K562 (cell line): ENCODE data around the gene MMAB. TPM values are rescaled to one million over a fixed set of nuclear protein-coding genes. Genes with fewer than 3 reads are reported as not detected.

Source experiments
- ATAC-seq: fragments of 200-7000 bp; cut with Tn5 transposase; 3 replicates; pipeline ENCODE4 v1.9.1; 2020; ENCODE audit warnings: moderate library complexity
- BruUV-seq: library from RNA; stranded (reverse); fragments of 400-500 nt; replicated peaks from 2 replicates; lab custom pipeline; 2021; lab: Mats Ljungman, UMichigan
- CTCF ChIA-PET: fragments of 300-600 bp; formaldehyde crosslinking; extraction: SDS; loops from one replicate; lab custom pipeline; 2021; ENCODE audit warnings: low intra/inter-chr PET ratio; lab: Yijun Ruan, JAX
- POLR2A ChIA-PET: fragments of 300-600, 350-650 bp; sonication (Branson Sonifier 250); formaldehyde crosslinking; extraction: SDS; loops from one replicate; lab custom pipeline; 2021; ENCODE audit warnings: antibody characterized with exemption, inconsistent platforms; lab: Yijun Ruan, JAX
- DNase-seq, 4 experiments: peaks; one replicate each; pipeline versions ENCODE4 v3.0.0 to v3.0.0-alpha.2; 2011 to 2018; ENCODE audit warnings: low spot score in 3 of 4, mixed read lengths in 3 of 4; ENCODE audit errors: extremely low read depth in 1 of 4
- FAIRE-seq: peaks from 2 replicates; lab custom pipeline; 2011; peaks lifted over from hg19 to GRCh38; lab: Jason Lieb, UNC
- H2AFZ ChIP-seq: 2 replicates; pipeline ENCODE4 v1.6.0; 2011; ENCODE audit warnings: low read depth, low read length, control low read depth, inconsistent platforms
- H3K27ac ChIP-seq: fragments of 200-600 bp; 3 replicates; pipeline ENCODE4 v1.8.0; 2011; ENCODE audit warnings: low read depth, mild to moderate bottlenecking, control low read depth, inconsistent platforms, low read length, moderate library complexity, mixed read lengths; ENCODE audit errors: extremely low read depth
- H3K27me3 ChIP-seq, 2 experiments: fragments of 300-600 bp in 1 of 2; 2 replicates in 1 of 2; 3 replicates in 1 of 2; pipeline versions ENCODE4 v1.6.0 to v1.8.0; 2011; ENCODE audit warnings: inconsistent platforms in 2 of 2, low read length in 2 of 2, mild to moderate bottlenecking in 1 of 2, mixed read lengths in 1 of 2, moderate library complexity in 1 of 2; ENCODE audit not compliant: control insufficient read depth in 2 of 2, insufficient read depth in 2 of 2
- H3K36me3 ChIP-seq: fragments of 300-600 bp; 3 replicates; pipeline ENCODE4 v1.8.0; 2011; ENCODE audit warnings: mild to moderate bottlenecking, low read length, inconsistent platforms; ENCODE audit not compliant: control insufficient read depth, insufficient read depth
- H3K4me1 ChIP-seq, 2 experiments: fragments of 200-600 bp in 1 of 2; replicated peaks in 1 of 2; 2 replicates in 1 of 2; 3 replicates in 1 of 2; pipeline versions ENCODE4 v1.5.1 to v1.8.0; 2011; ENCODE audit warnings: inconsistent platforms in 2 of 2, low read length in 2 of 2, mild to moderate bottlenecking in 1 of 2, mixed read lengths in 1 of 2, moderate library complexity in 1 of 2; ENCODE audit not compliant: control insufficient read depth in 2 of 2, insufficient read depth in 2 of 2
- H3K4me2 ChIP-seq: 2 replicates; pipeline ENCODE4 v1.6.1; 2011; ENCODE audit warnings: low read length, control low read depth, inconsistent platforms, mixed read lengths; ENCODE audit not compliant: insufficient read depth
- H3K4me3 ChIP-seq: fragments of 200-600 bp; sonication (generic), shearing (Covaris generic); 2 replicates; pipeline ENCODE4 v1.5.1; 2016; ENCODE audit warnings: control low read depth, inconsistent platforms
- H3K79me2 ChIP-seq: fragments of 200-600 bp; 3 replicates; pipeline ENCODE4 v1.8.0; 2011; ENCODE audit warnings: low read length, inconsistent platforms; ENCODE audit not compliant: control insufficient read depth, insufficient read depth
- H3K9ac ChIP-seq, 2 experiments: 2 replicates each; pipeline versions ENCODE4 v1.6.0 to v1.6.1; 2011; ENCODE audit warnings: low read depth in 2 of 2, low read length in 2 of 2, control low read depth in 1 of 2, inconsistent platforms in 1 of 2, mild to moderate bottlenecking in 1 of 2, mixed read lengths in 1 of 2; ENCODE audit not compliant: insufficient read depth in 1 of 2
- H3K9me1 ChIP-seq: one replicate; pipeline ENCODE4 v1.6.0; 2011; ENCODE audit warnings: inconsistent platforms, mild to moderate bottlenecking, low read length, moderate library complexity; ENCODE audit not compliant: control insufficient read depth, insufficient read depth
- H3K9me3 ChIP-seq: replicated peaks from 2 replicates; pipeline ENCODE4 v1.5.1; 2011; ENCODE audit warnings: low read depth, low read length, inconsistent platforms; ENCODE audit not compliant: control insufficient read depth, insufficient read depth
- H4K20me1 ChIP-seq: replicated peaks from 2 replicates; pipeline ENCODE4 v1.6.1; 2011; ENCODE audit warnings: low read length, inconsistent platforms, mixed read lengths; ENCODE audit not compliant: control insufficient read depth, insufficient read depth
- MEIS2 ChIP-seq: fragments of 450-650 bp; IDR thresholded peaks from 2 replicates; pipeline ENCODE4 v1.6.1; 2014; ENCODE audit warnings: mild to moderate bottlenecking; ENCODE audit not compliant: partially characterized antibody
- POLR2A ChIP-seq: fragments of 450-650 bp; conservative IDR thresholded peaks from 2 replicates; pipeline ENCODE4 v1.6.1; 2016
- POLR2G ChIP-seq: fragments of 200-400 bp; formaldehyde crosslinking; IDR thresholded peaks from 2 replicates; pipeline ENCODE4 v1.6.1; 2017; ENCODE audit warnings: low read depth, mild to moderate bottlenecking, antibody characterized with exemption, low read length, moderate library complexity
- SUPT5H ChIP-seq: fragments of 450-650 bp; IDR thresholded peaks from 2 replicates; pipeline ENCODE4 v1.6.1; 2016
- ZNF146 ChIP-seq: IDR thresholded peaks from one replicate; pipeline ENCODE4 v1.6.1; 2018; ENCODE audit warnings: missing compliant biosample characterization; ENCODE audit not compliant: unreplicated experiment
- WGBS: fragments of 100-300 bp; shearing (Covaris generic); methylation state at CpG from one replicate; pipeline ENCODE4 v1.1.6; 2016; ENCODE audit warnings: low coverage, mixed read lengths; ENCODE audit not compliant: insufficient coverage; ENCODE audit errors: missing lambda C conversion rate; 5-methylcytosine and 5-hydroxymethylcytosine counted together
- in situ Hi-C: fragments of 300-500 bp; cut with MboI; formaldehyde crosslinking; loops from 4 replicates; pipeline ENCODE4 v1.15.0; 2018; ENCODE audit warnings: inconsistent platforms, mixed read lengths
- intact Hi-C: fragments of 100-400 bp; cut with micrococcal nuclease; formaldehyde crosslinking; loops from 2 replicates; pipeline ENCODE4 v1.14.2; 2022
- polyA plus RNA-seq, 8 experiments: library from polyadenylated mRNA; depleted of rRNA in 4 of 8; stranded (reverse) in 5 of 8; unstranded in 3 of 8; fragments of >200 nt; fragmentation: Nextera tagmentation in 2 of 8; fragmentation: Illumina TruSeq in 1 of 8; extraction: Ambion mirVana in 2 of 8; extraction: Trizol in 1 of 8; gene quantifications; 2 replicates each; pipeline versions ENCODE4 v1.2.1 to v1.2.3, GENCODE V29; 2011 to 2014; ENCODE audit warnings: inconsistent platforms in 1 of 8, missing spikeins in 1 of 8
- total RNA-seq, 7 experiments: library from RNA; depleted of rRNA in 6 of 7; stranded (reverse); fragments of >200 nt in 6 of 7; fragmentation: Illumina TruSeq in 2 of 7; extraction: Trizol in 2 of 7; gene quantifications; 2 replicates each; pipeline versions ENCODE4 v1.2.1 to v1.2.3, GENCODE V29; 2011 to 2021; ENCODE audit warnings: low replicate concordance in 1 of 7

Gene MMAB
- total and polyA plus RNA-seq, 9 of the 15 experiments (the other 6 are each of a cell fraction or from before 2014, with no cell fraction given): 9.5 to 76.1 (median 46.2) TPM

DNA sequence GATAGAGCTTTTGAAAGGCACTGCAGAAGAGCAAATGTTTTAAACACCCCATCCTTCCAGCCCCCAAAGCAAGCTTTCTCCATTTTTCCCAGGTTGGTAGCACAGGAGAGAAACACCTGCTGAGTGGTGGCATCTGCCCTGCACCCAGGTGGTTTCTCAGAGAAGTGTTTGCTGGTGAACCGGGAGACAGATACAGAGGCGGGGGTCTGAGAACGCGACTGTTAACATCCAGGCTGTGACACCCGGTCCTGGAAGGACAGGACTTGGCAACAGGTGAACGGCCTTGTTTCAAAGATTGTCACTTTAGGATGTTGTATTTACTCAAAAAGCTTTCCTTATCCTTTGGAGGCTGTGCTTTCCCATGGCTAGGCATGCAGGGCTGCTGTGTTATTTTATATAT, 18.5 kb downstream of the MMAB start:
- Histone ChIP-seq H3K27ac (no peak overlapping the region), H3K9me1 (peaks cover 3% of the 10 kb centered on the region), H2AFZ (no peak overlapping the region), H3K9ac (no peak overlapping the region), H3K27me3 (peaks cover 31 to 43% of the 10 kb centered on the region in 2 experiments), H3K79me2 (no peaks in the 10 kb centered on the region), H3K4me1 (no peaks in the 10 kb centered on the region; a peak in 1 of 5 replicates), H3K4me2 (no peak overlapping the region), H4K20me1 (peaks cover 19% of the 10 kb centered on the region), H3K9me3 (no peaks in the 10 kb centered on the region), H3K4me3 (no peak overlapping the region), H3K36me3 (no peaks in the 10 kb centered on the region; the same call in 2 of the 3 replicates)
- in situ Hi-C loops (no loop called here), intact Hi-C loops (no loop called here)
- no TSS peak for BruUV-seq
- DNase-seq (no peak), ATAC-seq (no peak), FAIRE-seq (no peak)
- ChIA-PET CTCF (no interaction called here), POLR2A (interaction anchor here (0.7 to 2.7 kb wide), 5 partner anchors 9 to 275 kb away, joined by 3 to 9 read pairs (median 3); no protein-coding TSS in a partner anchor)
- WGBS: 15% methylated on average over 6 of the region's 6 CpGs
- no peak for TF ChIP-seq ZNF146 (CRISPR knock-in tag)

DNA sequence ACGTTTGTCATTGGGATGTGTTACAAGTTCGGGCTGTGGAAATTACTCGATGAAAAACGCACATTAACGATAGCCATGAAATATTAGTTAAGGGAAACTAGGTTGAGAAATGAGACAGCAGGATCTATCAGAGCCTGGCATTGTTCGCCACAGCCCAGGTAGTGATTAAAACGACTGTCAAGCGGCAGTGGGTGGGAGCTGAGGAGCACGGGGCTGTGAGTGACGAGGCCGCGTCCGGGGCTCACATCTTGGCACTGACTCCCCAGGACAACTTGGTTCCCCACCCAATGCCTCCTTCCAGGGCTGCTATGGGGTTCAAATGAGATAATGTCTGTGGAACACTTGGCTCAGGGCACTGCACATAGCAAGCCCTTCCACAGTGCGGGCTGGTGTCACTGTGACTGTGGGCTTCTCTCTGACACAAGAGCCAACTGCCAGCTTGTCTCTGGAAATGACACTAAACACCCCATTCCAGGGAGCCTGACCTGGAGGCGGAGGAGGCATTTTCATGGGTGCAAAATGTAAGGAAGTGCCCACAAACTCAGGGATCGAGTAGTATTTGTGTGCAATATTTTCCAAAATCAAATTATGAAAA, 19.3 kb downstream of the MMAB start:
- H3K27me3 ChIP-seq: peaks cover 34 to 46% of the 10 kb centered on the region in 2 experiments
- H3K27ac ChIP-seq: no peak overlapping the region
- in situ Hi-C loops (no loop called here), intact Hi-C loops (no loop called here)
- peaks cover 3% of the 10 kb centered on the region for H3K9me1 ChIP-seq
- H3K9me3 ChIP-seq: no peaks in the 10 kb centered on the region
- ATAC-seq: no peak
- H3K36me3 ChIP-seq: no peaks in the 10 kb centered on the region; the same call in 2 of the 3 replicates
- H3K79me2 ChIP-seq: no peaks in the 10 kb centered on the region
- no peak for DNase-seq
- no peak overlapping the region for H3K4me3 ChIP-seq
- ChIA-PET CTCF (no interaction called here), POLR2A (interaction anchor here (1.0 to 2.7 kb wide), 3 partner anchors 8 to 11 kb away, joined by 3 to 9 read pairs (median 7); no protein-coding TSS in a partner anchor)
- H3K9ac ChIP-seq: no peak overlapping the region; a peak in 1 of 4 replicates
- H4K20me1 ChIP-seq: peaks cover 19% of the 10 kb centered on the region
- TF ChIP-seq SUPT5H (0 out of 2 replicates have a peak, but pooled peaks have one; percentile 20), POLR2A (0 out of 2 replicates have a peak, but pooled peaks have one; percentile 18), POLR2G (peak; percentile 41), MEIS2 (no peak)
- no peaks in the 10 kb centered on the region; a peak in 1 of 5 replicates for H3K4me1 ChIP-seq
- H3K4me2 ChIP-seq: no peak overlapping the region
- FAIRE-seq: no peak
- no peak overlapping the region for H2AFZ ChIP-seq
- 4% methylated on average over 16 of the region's 16 CpGs for WGBS
- no TSS peak for BruUV-seq
